B cell (primary cell): Measurements from ENCODE around the gene NELL1. TPM values are rescaled to one million over a fixed set of nuclear protein-coding genes. Genes with fewer than 3 reads are reported as not detected.

ENCODE experiments used
- ATAC-seq: fragments of 200-7000 bp; cut with Tn5 transposase; one replicate; pipeline ENCODE4 v1.10.0; 2021; ENCODE audit warnings: low read depth, mild to moderate bottlenecking, moderate number of reproducible peaks, moderate library complexity
- CTCF ChIA-PET: fragments of 350-600 bp; sonication (Branson Sonifier 250); formaldehyde crosslinking; loops from one replicate; lab custom pipeline; 2021; ENCODE audit warnings: antibody characterized with exemption, inconsistent platforms; lab: Charles Lee
- POLR2A ChIA-PET: fragments of 350-600 bp; sonication (Branson Sonifier 250); formaldehyde crosslinking; loops from one replicate; lab custom pipeline; 2021; ENCODE audit warnings: antibody characterized with exemption; lab: Charles Lee
- DNase-seq: peaks from one replicate; pipeline ENCODE4 v3.0.0; 2013
- H2AFZ ChIP-seq: 2 replicates; pipeline ENCODE4 v1.6.1; 2012; ENCODE audit warnings: mild to moderate bottlenecking, low read depth, low read length; ENCODE audit not compliant: insufficient read depth, poor library complexity, severe bottlenecking
- H3K27ac ChIP-seq, 2 donors: 1 replicate in 1 of 2; 2 replicates in 1 of 2; pipeline ENCODE4 v1.5.1; 2012 to 2013; ENCODE audit warnings: low read length in 2 of 2, mild to moderate bottlenecking in 2 of 2, moderate library complexity in 1 of 2
- H3K27me3 ChIP-seq, 4 experiments: fragments of 200-600 bp in 1 of 4; sonication (generic) in 1 of 4; replicated peaks in 1 of 4; 1 replicate in 2 of 4; 2 replicates in 2 of 4; pipeline versions ENCODE4 v1.6.1 to v1.7.0; 2013 to 2016; ENCODE audit warnings: low read length in 3 of 4, mild to moderate bottlenecking in 2 of 4, mixed read lengths in 1 of 4, moderate library complexity in 1 of 4; ENCODE audit not compliant: insufficient read depth in 4 of 4, control insufficient read depth in 3 of 4; ENCODE audit errors: control extremely low read depth in 1 of 4
- H3K36me3 ChIP-seq, 2 experiments: replicated peaks in 1 of 2; 1 replicate in 1 of 2; 2 replicates in 1 of 2; pipeline versions ENCODE4 v1.6.1 to v1.7.1; 2013; ENCODE audit warnings: low read length in 1 of 2; ENCODE audit not compliant: insufficient read depth in 2 of 2, control insufficient read depth in 1 of 2; ENCODE audit errors: control extremely low read depth in 1 of 2, extremely low read depth in 1 of 2
- H3K4me1 ChIP-seq, 2 donors: fragments of 200-600 bp in 1 of 2; sonication (generic) in 1 of 2; 1 replicate in 1 of 2; 2 replicates in 1 of 2; pipeline versions ENCODE4 v1.5.1 to v1.6.1; 2013 to 2017; ENCODE audit warnings: low read length in 2 of 2; ENCODE audit not compliant: control insufficient read depth in 2 of 2, insufficient read depth in 2 of 2
- H3K4me2 ChIP-seq: replicated peaks from 2 replicates; pipeline ENCODE3; 2012; ENCODE audit warnings: mild to moderate bottlenecking, low read depth, low read length; ENCODE audit not compliant: poor library complexity, severe bottlenecking
- H3K4me3 ChIP-seq, 5 experiments: fragments of 200-600 bp in 1 of 5; sonication (generic) in 1 of 5; 1 replicate in 3 of 5; 2 replicates in 2 of 5; pipeline versions ENCODE4 v1.5.1 to v1.7.0; 2011 to 2016; ENCODE audit warnings: low read length in 4 of 5, mild to moderate bottlenecking in 4 of 5, low read depth in 2 of 5, control low read depth in 1 of 5, moderate library complexity in 1 of 5; ENCODE audit not compliant: insufficient read depth in 1 of 5; ENCODE audit errors: control extremely low read depth in 1 of 5, extremely low read depth in 1 of 5
- H3K79me2 ChIP-seq: fragments of 200-600 bp; sonication (generic); one replicate; pipeline ENCODE4 v1.6.0; 2016; ENCODE audit warnings: low read length; ENCODE audit not compliant: control insufficient read depth, insufficient read depth
- H3K9ac ChIP-seq: fragments of 200-600 bp; sonication (generic); 2 replicates; pipeline ENCODE4 v1.6.1; 2017; ENCODE audit warnings: mild to moderate bottlenecking, low read length, moderate library complexity
- H3K9me3 ChIP-seq, 3 donors: one replicate each; pipeline versions ENCODE4 v1.6.1 to v1.7.1; 2013; ENCODE audit warnings: low read length in 2 of 3; ENCODE audit not compliant: control insufficient read depth in 2 of 3, insufficient read depth in 1 of 3; ENCODE audit errors: control extremely low read depth in 1 of 3
- H4K20me1 ChIP-seq: 2 replicates; pipeline ENCODE4 v1.6.0; 2012; ENCODE audit warnings: mild to moderate bottlenecking, low read length; ENCODE audit not compliant: insufficient read depth, control insufficient read depth, poor library complexity, severe bottlenecking
- H3K27ac Mint-ChIP-seq: one replicate; pipeline ENCODE4 v1.8.0; 2021; ENCODE audit warnings: mixed read lengths
- H3K27me3 Mint-ChIP-seq: one replicate; pipeline ENCODE4 v1.8.0; 2021; ENCODE audit warnings: mixed read lengths
- H3K4me1 Mint-ChIP-seq: one replicate; pipeline ENCODE4 v1.8.0; 2021; ENCODE audit warnings: mixed read lengths
- H3K4me3 Mint-ChIP-seq: one replicate; pipeline ENCODE4 v1.8.0; 2021; ENCODE audit warnings: mixed read lengths
- H3K9me3 Mint-ChIP-seq: one replicate; pipeline ENCODE4 v1.8.0; 2022; ENCODE audit warnings: mixed read lengths; ENCODE audit not compliant: insufficient read depth
- CTCF ChIP-seq: fragments of 200-600 bp; IDR thresholded peaks from one replicate; pipeline ENCODE4 v1.8.0; 2022; ENCODE audit warnings: antibody characterized with exemption, mild to moderate bottlenecking
- EZH2 ChIP-seq: IDR thresholded peaks from 2 replicates; pipeline ENCODE4 v1.6.1; 2012; ENCODE audit warnings: borderline replicate concordance, low read depth, mild to moderate bottlenecking, moderate library complexity, low read length; ENCODE audit not compliant: insufficient read depth, poor library complexity, severe bottlenecking
- whole genome bisulfite sequencing: methylation state at CpG from one replicate; pipeline ENCODE4 v1.1.5; 2013; ENCODE audit warnings: missing lambda C conversion rate; ENCODE audit not compliant: insufficient coverage; 5-methylcytosine and 5-hydroxymethylcytosine counted together
- intact Hi-C: fragments of 100-400 bp; cut with micrococcal nuclease; formaldehyde crosslinking; loops from one replicate; pipeline ENCODE4 v1.10.0; 2022
- polyA plus RNA-seq: library from polyadenylated mRNA; depleted of rRNA; stranded (reverse); fragments of >200 nt; gene quantifications from 2 replicates; pipeline ENCODE4 v1.2.3, GENCODE V29; 2012
- total RNA-seq, 2 donors: library from RNA; stranded (reverse); fragments of 120-200 nt in 1 of 2; gene quantifications; 1 replicate in 1 of 2; 2 replicates in 1 of 2; pipeline versions ENCODE4 v1.2.3 to v1.2.4, GENCODE V29; 2013 to 2022

The NELL1 gene
- total and polyA plus RNA-seq, 2 donors (not counting 1 experiment from before 2014, with no cell fraction given) = not detected

- Histone ChIP-seq H3K9me3 (peaks cover 0 to 3% (median 0%) of the 10 kb centered on the region in 3 donors), H3K79me2 (no peaks in the 10 kb centered on the region), H3K4me2 (no peak overlapping the region), H2AFZ (no peak overlapping the region), H3K27ac (no peak overlapping the region), H3K36me3 (no peaks in the 10 kb centered on the region), H3K4me1 (no peaks in the 10 kb centered on the region), H3K27me3 (no peaks in the 10 kb centered on the region), H3K4me3 (no peak overlapping the region), H4K20me1 (no peaks in the 10 kb centered on the region), H3K9ac (no peak overlapping the region)
- H3K4me1 Mint-ChIP-seq = no peaks in the 10 kb centered on the region
- ATAC-seq (no peak), DNase-seq (no peak)
- TF ChIP-seq EZH2 = no peak
- TF ChIP-seq CTCF = no peak
- H3K4me3 Mint-ChIP-seq = no peak overlapping the region
- no peaks in the 10 kb centered on the region for H3K27me3 Mint-ChIP-seq
- WGBS = 90% methylated on average over 1 of the region's 1 CpG
- ChIA-PET CTCF (no interaction called here), POLR2A (no interaction called here)
- H3K27ac Mint-ChIP-seq = no peak overlapping the region
- no peaks in the 10 kb centered on the region for H3K9me3 Mint-ChIP-seq
- intact Hi-C loops = no loop called here
Measured at GRCh38 chr11:20770414-20770946, 101.1 kb downstream of the NELL1 start.

GRCh38 chr11:20771026-20771425 lies 101.6 kb downstream of the NELL1 start:
- Histone ChIP-seq H3K27ac (no peak overlapping the region), H2AFZ (no peak overlapping the region), H4K20me1 (no peaks in the 10 kb centered on the region), H3K36me3 (no peaks in the 10 kb centered on the region), H3K4me1 (no peaks in the 10 kb centered on the region), H3K9ac (no peak overlapping the region), H3K4me2 (no peak overlapping the region), H3K9me3 (peaks cover 0 to 3% (median 0%) of the 10 kb centered on the region in 3 donors), H3K4me3 (no peak overlapping the region), H3K79me2 (no peaks in the 10 kb centered on the region), H3K27me3 (no peaks in the 10 kb centered on the region)
- no peak overlapping the region for H3K27ac Mint-ChIP-seq
- intact Hi-C loops = no loop called here
- POLR2A ChIA-PET = no interaction called here
- H3K27me3 Mint-ChIP-seq = no peaks in the 10 kb centered on the region
- TF ChIP-seq EZH2 (no peak), CTCF (no peak)
- no peaks in the 10 kb centered on the region for H3K4me1 Mint-ChIP-seq
- DNase-seq (no peak), ATAC-seq (no peak)
- H3K4me3 Mint-ChIP-seq = no peak overlapping the region
- CTCF ChIA-PET = no interaction called here
- no peaks in the 10 kb centered on the region for H3K9me3 Mint-ChIP-seq
